Activated naive CD4-positive, alpha-beta T cell treated with anti-CD3 and anti-CD28 coated beads, Interleukin-2, amount 50 U/mL, for 72 hours (primary cell): ENCODE results near the gene LY6G5B. TPM values are rescaled to one million over a fixed set of nuclear protein-coding genes. Genes with fewer than 3 reads are reported as not detected.

Experiments used
- ATAC-seq, 2 donors: fragments of 150-1000 bp; cut with Tn5 transposase; 2 replicates each; pipeline ENCODE4 v1.10.0; 2021; ENCODE audit warnings: mild to moderate bottlenecking in 2 of 2, moderate library complexity in 2 of 2
- DNase-seq, 2 donors: peaks; one replicate each; pipeline ENCODE4 v3.0.0; 2021 to 2022; ENCODE audit warnings: low spot score in 2 of 2
- H3K27ac Mint-ChIP-seq, 2 donors: one replicate each; pipeline ENCODE4 v1.8.0; 2022; ENCODE audit warnings: mild to moderate bottlenecking in 2 of 2, mixed read lengths in 2 of 2
- H3K36me3 Mint-ChIP-seq, 2 donors: one replicate each; pipeline ENCODE4 v1.8.0; 2022; ENCODE audit warnings: mixed read lengths in 2 of 2
- H3K9me3 Mint-ChIP-seq, 2 donors: one replicate each; pipeline ENCODE4 v1.8.0; 2022; ENCODE audit warnings: mixed read lengths in 2 of 2
- total RNA-seq, 2 donors: library from RNA; stranded (reverse); gene quantifications; one replicate each; pipeline ENCODE4 v1.2.3, GENCODE V29; 2022

The LY6G5B gene
- total RNA-seq, 2 donors from 2014 or later = 23.4 to 26.5 TPM

- Mint-ChIP-seq H3K9me3 (no peaks in the 10 kb centered on the region), H3K36me3 (no peaks in the 10 kb centered on the region), H3K27ac (no peak overlapping the region)
- ATAC-seq = no peak
- DNase-seq = no peak
Observed at GRCh38 chr6:31713465-31713864, 43.7 kb downstream of the LY6G5B start.

GRCh38 chr6:31713991-31714684, 44.4 kb downstream of the LY6G5B start:
- no peaks in the 10 kb centered on the region for H3K36me3 Mint-ChIP-seq
- H3K9me3 Mint-ChIP-seq = no peaks in the 10 kb centered on the region
- H3K27ac Mint-ChIP-seq = peak overlapping the region in 1 of 2 donors; percentile 26
- no peak for DNase-seq
- no peak for ATAC-seq

- Mint-ChIP-seq H3K36me3 (no peaks in the 10 kb centered on the region), H3K27ac (peak within 1 kb of the TSS in 1 of 2 donors; percentile 26), H3K9me3 (no peaks in the 10 kb centered on the region)
- ATAC-seq (no peak), DNase-seq (no peak)
Observed at GRCh38 chr6:31715022-31715958, 45.5 kb downstream of the LY6G5B start, which contains the start of gene LY6G6D. Gene LY6G6D, plus strand, starts transcription at chr6:31715348. Its CDS starts 8 bp downstream, at chr6:31715356.

DNA sequence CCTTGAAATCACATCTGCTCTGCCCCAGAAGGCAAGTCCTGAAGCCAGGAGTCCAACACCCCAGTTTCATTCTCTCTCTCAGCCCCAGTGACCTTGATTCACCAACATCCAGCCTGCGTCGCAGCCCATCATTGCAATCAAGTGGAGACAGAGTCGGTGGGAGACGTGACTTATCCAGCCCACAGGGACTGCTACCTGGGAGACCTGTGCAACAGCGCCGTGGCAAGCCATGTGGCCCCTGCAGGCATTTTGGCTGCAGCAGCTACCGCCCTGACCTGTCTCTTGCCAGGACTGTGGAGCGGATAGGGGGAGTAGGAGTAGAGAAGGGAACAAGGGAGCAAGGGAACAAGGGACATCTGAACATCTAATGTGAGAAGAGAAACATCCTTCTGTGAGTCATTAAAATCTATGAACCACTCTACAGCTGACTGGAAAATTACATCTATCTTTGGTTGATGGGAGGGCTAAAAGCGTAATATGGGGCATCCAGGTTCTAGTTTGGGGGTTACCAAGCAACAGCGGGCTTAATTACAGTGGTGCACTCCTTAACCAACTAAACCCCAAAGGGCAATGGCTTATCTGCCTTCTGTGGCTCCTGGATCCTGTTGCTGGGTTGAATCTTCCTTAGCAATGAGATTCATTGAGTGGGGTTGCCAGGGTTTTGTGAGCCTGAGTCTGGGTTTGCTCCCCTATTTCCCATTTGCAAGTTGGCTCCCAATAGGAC, 47.9 kb downstream of the LY6G5B start:
- peak overlapping the region in 1 of 2 donors; percentile 75 for H3K27ac Mint-ChIP-seq
- ATAC-seq (no peak), DNase-seq (no peak)
- no peaks in the 10 kb centered on the region for H3K36me3 Mint-ChIP-seq
- H3K9me3 Mint-ChIP-seq = no peaks in the 10 kb centered on the region

GRCh38 chr6:31718265-31718664, 48.5 kb downstream of the LY6G5B start:
- Mint-ChIP-seq H3K27ac (peak overlapping the region in 1 of 2 donors; percentile 18), H3K36me3 (no peaks in the 10 kb centered on the region), H3K9me3 (no peaks in the 10 kb centered on the region)
- no peak for ATAC-seq
- DNase-seq = no peak

DNA sequence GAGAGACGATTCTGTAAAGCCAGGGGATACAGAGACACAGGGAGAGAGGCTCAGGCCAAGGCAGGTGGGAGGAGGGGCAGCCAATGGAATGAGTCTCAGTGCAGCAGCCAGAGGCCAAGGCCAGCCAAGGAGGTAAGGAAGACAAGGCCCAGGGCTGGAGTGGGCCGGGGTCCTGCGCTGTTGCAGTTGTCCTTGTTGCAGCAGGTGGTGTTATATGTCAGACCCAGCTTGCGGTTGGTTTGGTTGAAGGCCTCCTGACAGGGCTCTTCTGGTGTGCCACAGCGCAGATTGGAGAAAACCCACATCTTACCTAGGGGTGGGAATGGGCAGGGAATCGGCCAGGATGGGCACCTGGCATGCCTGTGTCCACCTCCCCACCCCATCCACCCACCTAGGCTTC, 49.2 kb downstream of the LY6G5B start:
- H3K9me3 Mint-ChIP-seq = no peaks in the 10 kb centered on the region
- H3K27ac Mint-ChIP-seq = peak overlapping the region in 1 of 2 donors; percentile 18
- H3K36me3 Mint-ChIP-seq = no peaks in the 10 kb centered on the region
- DNase-seq = no peak
- no peak for ATAC-seq

- ATAC-seq = no peak
Observed at GRCh38 chr6:31720196-31720770, 50.5 kb downstream of the LY6G5B start.

DNA sequence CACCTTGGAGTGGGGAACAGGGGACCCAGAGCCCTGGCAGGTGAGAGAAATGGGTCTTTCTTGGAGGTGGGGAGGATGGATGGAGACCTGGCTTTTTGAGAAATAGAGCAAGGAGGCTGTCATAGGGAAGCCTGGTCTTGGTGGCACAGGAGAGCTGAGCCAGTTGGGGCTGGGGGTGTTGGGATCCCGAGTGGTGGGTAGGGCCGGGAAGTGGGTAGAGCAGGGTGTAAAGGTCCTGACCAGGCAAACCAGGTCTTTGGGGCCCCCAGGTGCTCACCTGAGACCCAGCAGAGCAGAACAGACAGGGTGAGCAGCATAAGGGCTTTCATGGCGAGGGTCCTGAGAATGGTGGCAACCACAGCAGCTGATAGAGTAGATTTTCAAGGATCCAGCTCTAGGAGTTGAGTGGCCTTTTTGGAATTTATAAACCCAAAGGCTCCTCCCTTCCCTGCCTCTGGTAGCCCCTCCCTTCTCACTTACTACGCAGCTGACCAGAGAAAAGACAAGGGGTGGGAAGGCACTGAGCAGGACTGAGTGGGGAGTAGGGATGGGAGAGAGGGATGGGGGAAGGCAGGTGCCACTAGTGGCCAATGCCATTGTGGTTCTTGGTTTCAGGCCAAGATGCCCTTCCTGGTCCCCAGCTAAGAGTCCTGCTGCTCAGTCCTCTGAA, 51.7 kb downstream of the LY6G5B start, which contains the start of gene LY6G6C:
Gene LY6G6C (minus strand): TSS at position 396 of the 670 bp plus-strand sequence. CDS start 67 bp downstream, at position 329.
- no peaks in the 10 kb centered on the region for H3K36me3 Mint-ChIP-seq
- no peaks in the 10 kb centered on the region for H3K9me3 Mint-ChIP-seq
- ATAC-seq (no peak), DNase-seq (no peak)
- peak within 1 kb of the TSS; percentile 2 to 63 for H3K27ac Mint-ChIP-seq

More at GRCh38 chr6:31720196-31720770, 50.5 kb downstream of the LY6G5B start:
- no peaks in the 10 kb centered on the region for H3K9me3 Mint-ChIP-seq
- no peak overlapping the region for H3K27ac Mint-ChIP-seq
- no peak for DNase-seq
- H3K36me3 Mint-ChIP-seq = no peaks in the 10 kb centered on the region

GRCh38 chr6:31722173-31722572, 52.4 kb downstream of the LY6G5B start:
- no peaks in the 10 kb centered on the region for H3K9me3 Mint-ChIP-seq
- ATAC-seq = no peak
- no peak overlapping the region for H3K27ac Mint-ChIP-seq
- DNase-seq = no peak
- H3K36me3 Mint-ChIP-seq = no peaks in the 10 kb centered on the region

Other genes with a start within 250 kb of the LY6G5B start
- gene MICB, start 171.8 kb upstream of the LY6G5B start, total RNA-seq = 10 to 100 TPM; 20.3 to 35.2 TPM
- gene MCCD1, start 141.0 kb upstream of the LY6G5B start, total RNA-seq = not detected
- gene DDX39B, start 128.0 kb upstream of the LY6G5B start, total RNA-seq = 100 to 1,000 TPM; 569 to 658 TPM
- gene ATP6V1G2, start 123.4 kb upstream of the LY6G5B start, total RNA-seq = 1 to 10 TPM; 4.1 to 7.4 TPM
- 10 to 100 TPM; 19.4 to 39.7 TPM for gene NFKBIL1, start 122.4 kb upstream of the LY6G5B start, total RNA-seq
- gene LTA, start 97.7 kb upstream of the LY6G5B start, total RNA-seq = 1,000 to 10,000 TPM in 1 of 2 donors, 100 to 1,000 TPM in 1; 266 to 1,366 TPM
- 100 to 1,000 TPM in 1 of 2 donors, 10 to 100 TPM in 1; 52.0 to 250 TPM for gene TNF, start 94.4 kb upstream of the LY6G5B start, total RNA-seq
- 100 to 1,000 TPM in 1 of 2 donors, 10 to 100 TPM in 1; 89.3 to 294 TPM for gene LTB, start 87.6 kb upstream of the LY6G5B start, total RNA-seq
- 10 to 100 TPM; 18.2 to 21.6 TPM for gene LST1, start 83.7 kb upstream of the LY6G5B start, total RNA-seq
- 10 to 100 TPM; 12.7 to 17.2 TPM for gene NCR3, start 77.0 kb upstream of the LY6G5B start, total RNA-seq
- 100 to 1,000 TPM in 1 of 2 donors, 10 to 100 TPM in 1; 43.9 to 117 TPM for gene AIF1, start 54.7 kb upstream of the LY6G5B start, total RNA-seq
- gene PRRC2A, start 49.3 kb upstream of the LY6G5B start, total RNA-seq = 100 to 1,000 TPM; 253 to 336 TPM
- gene BAG6, start 17.3 kb upstream of the LY6G5B start, total RNA-seq = 100 to 1,000 TPM; 286 to 303 TPM
- 1 to 10 TPM; 2.6 to 2.7 TPM for gene APOM, start 14.1 kb upstream of the LY6G5B start, total RNA-seq
- 10 to 100 TPM; 15.0 to 16.4 TPM for gene C6orf47, start 9.2 kb upstream of the LY6G5B start, total RNA-seq
- 10 to 100 TPM; 36.2 to 39.0 TPM for gene GPANK1, start 5.0 kb upstream of the LY6G5B start, total RNA-seq
- 100 to 1,000 TPM; 242 to 251 TPM for gene CSNK2B, start 3.9 kb upstream of the LY6G5B start, total RNA-seq
- 1 to 10 TPM; 1.8 to 4.1 TPM for gene LY6G5C, start 11.1 kb downstream of the LY6G5B start, total RNA-seq
- 10 to 100 TPM; 33.1 to 46.8 TPM for gene ABHD16A, start 33.3 kb downstream of the LY6G5B start, total RNA-seq
- not detected for gene LY6G6F, start 36.9 kb downstream of the LY6G5B start, total RNA-seq
- gene LY6G6D, start 45.4 kb downstream of the LY6G5B start, total RNA-seq = not detected
- not detected for gene LY6G6C, start 51.8 kb downstream of the LY6G5B start, total RNA-seq
- gene MPIG6B, start 53.4 kb downstream of the LY6G5B start, total RNA-seq = not detected
- 10 to 100 TPM in 1 of 2 donors, 1 to 10 TPM in 1; 6.7 to 42.6 TPM for gene DDAH2, start 59.3 kb downstream of the LY6G5B start, total RNA-seq
- 100 to 1,000 TPM; 440 to 455 TPM for gene CLIC1, start 66.6 kb downstream of the LY6G5B start, total RNA-seq
- 100 to 1,000 TPM; 116 to 158 TPM for gene MSH5, start 70.0 kb downstream of the LY6G5B start, total RNA-seq
- 10 to 100 TPM; 13.3 to 21.3 TPM for gene SAPCD1, start 92.7 kb downstream of the LY6G5B start, total RNA-seq
- 1 to 10 TPM in 1 of 2 donors, under 1 TPM in 1; 0.68 to 2.6 TPM for gene VWA7, start 107.4 kb downstream of the LY6G5B start, total RNA-seq
- 100 to 1,000 TPM in 1 of 2 donors, 10 to 100 TPM in 1; 57.7 to 127 TPM for gene VARS1, start 125.8 kb downstream of the LY6G5B start, total RNA-seq
- gene LSM2, start 137.0 kb downstream of the LY6G5B start, total RNA-seq = 100 to 1,000 TPM; 150 to 173 TPM
- 1 to 10 TPM; 2.3 to 2.8 TPM for gene HSPA1L, start 145.3 kb downstream of the LY6G5B start, total RNA-seq
- 10 to 100 TPM; 55.1 to 79.8 TPM for gene HSPA1A, start 145.6 kb downstream of the LY6G5B start, total RNA-seq
- gene HSPA1B, start 157.8 kb downstream of the LY6G5B start, total RNA-seq = 100 to 1,000 TPM in 1 of 2 donors, 10 to 100 TPM in 1; 53.8 to 171 TPM
- 10 to 100 TPM; 18.6 to 48.8 TPM for gene NEU1, start 192.8 kb downstream of the LY6G5B start, total RNA-seq
- under 1 TPM in 1 of 2 donors, not detected in 1; 0.29 TPM for gene SLC44A4, start 209.0 kb downstream of the LY6G5B start, total RNA-seq
- 10 to 100 TPM; 40.1 to 58.5 TPM for gene EHMT2, start 227.7 kb downstream of the LY6G5B start, total RNA-seq
- 1 to 10 TPM; 1.3 to 2.4 TPM for gene ZBTB12, start 232.1 kb downstream of the LY6G5B start, total RNA-seq